Measurements from ENCODE around the gene UBE2D4. TPM values are rescaled to one million over a fixed set of nuclear protein-coding genes. Genes with fewer than 3 reads are reported as not detected.
"Not testable (repeated sequence)": the region's sequence is repeated elsewhere in the genome, so short reads cannot be mapped to it uniquely, and the experiment has no call there.

Gene UBE2D4
- total RNA-seq, 1 donor from 2014 or later, result 42.0 TPM

DNA sequence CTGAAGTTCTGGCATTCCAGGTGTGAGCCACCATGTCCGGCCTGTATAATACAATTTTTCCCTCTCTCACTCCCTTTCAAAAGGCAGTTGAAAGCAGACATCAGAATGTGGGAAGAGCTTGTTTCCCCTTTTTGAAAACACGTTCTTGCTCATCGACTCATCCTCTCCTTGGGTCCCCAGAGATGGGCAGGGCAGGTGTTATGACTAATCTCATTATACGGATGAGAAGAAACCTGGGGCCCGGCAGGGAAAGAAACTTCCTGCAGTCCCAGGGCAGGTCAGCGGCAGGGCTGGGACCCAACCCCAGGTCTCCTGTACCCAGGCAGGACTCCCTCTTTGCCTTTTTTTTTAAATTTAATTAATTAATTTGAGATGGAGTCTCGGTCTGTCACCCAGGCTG is 66.7 kb downstream of the UBE2D4 start:
- intact Hi-C loops (cut with micrococcal nuclease); DNase-seq; ATAC-seq: not testable (repeated sequence)

DNA sequence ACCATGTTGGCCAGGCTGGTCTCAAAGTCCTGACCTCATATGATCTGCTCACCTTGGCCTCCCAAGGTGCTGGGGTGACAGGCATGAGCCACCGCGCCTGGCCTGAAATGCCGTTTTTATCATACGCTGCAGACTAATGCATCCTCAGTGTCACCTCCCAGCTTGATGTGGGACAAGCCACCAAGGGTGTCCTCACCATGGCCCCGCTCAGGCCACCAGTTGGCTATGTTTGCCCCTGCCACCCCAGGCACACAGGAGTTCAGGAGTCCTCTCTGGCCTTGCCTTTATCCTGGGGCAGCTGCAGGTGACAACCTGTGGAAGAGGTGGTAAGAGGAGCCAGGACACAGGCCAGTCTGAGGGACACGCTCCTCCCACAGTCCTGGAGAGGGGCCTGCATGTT is 68.4 kb downstream of the UBE2D4 start:
- DNase-seq; intact Hi-C loops (cut with micrococcal nuclease); ATAC-seq: not testable (repeated sequence)

DNA sequence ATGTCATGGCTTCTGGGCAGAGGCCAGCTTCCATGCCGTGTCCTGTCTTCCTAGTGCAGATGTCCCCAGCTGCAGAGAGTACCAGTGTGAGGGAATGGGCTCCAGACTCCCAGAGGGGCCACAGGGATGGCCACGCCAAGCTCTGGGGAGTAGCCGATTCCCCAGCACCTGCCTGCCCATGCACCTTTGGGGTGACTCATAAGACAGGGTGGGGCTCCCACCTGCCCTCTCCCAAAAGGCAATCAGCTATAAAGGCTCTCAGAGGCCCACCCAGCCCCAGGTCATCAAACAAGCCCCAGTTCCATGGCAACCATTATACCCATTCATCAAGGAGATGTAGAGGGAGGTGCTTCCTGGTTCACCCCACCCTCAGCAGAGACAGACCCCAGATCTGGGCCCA is 71.3 kb downstream of the UBE2D4 start, which contains the start of gene SPDYE1:
TSS of gene SPDYE1 (plus strand) at position 366 of the 400 bp plus-strand sequence. CDS start 2,053 bp downstream, outside the sequence.
- ATAC-seq; intact Hi-C loops (cut with micrococcal nuclease); DNase-seq: not testable (repeated sequence)

Other genes with a start within 250 kb of the UBE2D4 start
- 72.5 TPM for gene COA1, start 196.9 kb upstream of the UBE2D4 start, total RNA-seq
- gene BLVRA, start 167.8 kb upstream of the UBE2D4 start, total RNA-seq, result 47.4 TPM
- gene MRPS24, start 56.9 kb upstream of the UBE2D4 start, total RNA-seq, result 200 TPM
- gene URGCP, start 19.8 kb upstream of the UBE2D4 start, total RNA-seq, result 40.3 TPM
- gene SPDYE1, start 71.5 kb downstream of the UBE2D4 start, total RNA-seq, result not detected
- gene DBNL, start 118.3 kb downstream of the UBE2D4 start, total RNA-seq, result 31.2 TPM
- 967 TPM for gene PGAM2, start 139.1 kb downstream of the UBE2D4 start, total RNA-seq
- gene POLM, start 156.1 kb downstream of the UBE2D4 start, total RNA-seq, result 17.6 TPM
- 18.4 TPM for gene AEBP1, start 177.9 kb downstream of the UBE2D4 start, total RNA-seq
- 92.9 TPM for gene POLD2, start 197.1 kb downstream of the UBE2D4 start, total RNA-seq
- 2,865 TPM for gene MYL7, start 214.9 kb downstream of the UBE2D4 start, total RNA-seq

Measured in left ventricle myocardium superior (tissue), 1 donor.